Measurements from ENCODE around the gene CFAP73.

GRCh38 chr12:113181975-113182374 lies 32.5 kb downstream of the CFAP73 start:
- TF ChIP-seq CTCF (IDR thresholded peaks at IDR 0.05) (no peak), POLR2A (IDR thresholded peaks at IDR 0.05) (no peak)

All from breast epithelium (tissue), 3 donors.